ENCODE measurements around the gene MBD5.

GRCh38 chr2:148096012-148096411, 75.1 kb downstream of the MBD5 start:
- TF ChIP-seq CTCF (IDR thresholded peaks at IDR 0.05) (no peak), POLR2A (IDR thresholded peaks at IDR 0.05) (no peak)

All from Peyer's patch (tissue), 4 donors.